HUES6 (cell line): ENCODE data around the gene NUTM2G.
"Not testable (repeated sequence)": the region's sequence is repeated elsewhere in the genome, so short reads cannot be mapped to it uniquely, and the experiment has no call there.

Experiments used
- H3K27ac ChIP-seq: 2 replicates; pipeline ENCODE4 v1.7.0; 2013; ENCODE audit warnings: low read depth, mild to moderate bottlenecking, low read length, inconsistent platforms
- H3K27me3 ChIP-seq: 2 replicates; pipeline ENCODE4 v1.6.1; 2013; ENCODE audit warnings: low read length; ENCODE audit not compliant: control insufficient read depth, insufficient read depth
- H3K36me3 ChIP-seq: 2 replicates; pipeline ENCODE4 v1.6.1; 2013; ENCODE audit warnings: low read length; ENCODE audit not compliant: control insufficient read depth, insufficient read depth
- H3K4me1 ChIP-seq: 2 replicates; pipeline ENCODE4 v1.6.1; 2013; ENCODE audit warnings: low read length; ENCODE audit not compliant: control insufficient read depth, insufficient read depth
- H3K4me3 ChIP-seq: 2 replicates; pipeline ENCODE4 v1.5.1; 2013; ENCODE audit warnings: low read depth, low read length
- H3K9ac ChIP-seq: one replicate; pipeline ENCODE4 v1.6.1; 2013; ENCODE audit warnings: mild to moderate bottlenecking, low read length
- H3K9me3 ChIP-seq: 2 replicates; pipeline ENCODE4 v1.6.1; 2013; ENCODE audit warnings: low read depth, low read length; ENCODE audit not compliant: control insufficient read depth, insufficient read depth

Gene NUTM2G

GRCh38 chr9:96949346-96949745 is 20.7 kb downstream of the NUTM2G start:
- H3K27me3 ChIP-seq, H3K4me3 ChIP-seq, H3K4me1 ChIP-seq, H3K9ac ChIP-seq, H3K36me3 ChIP-seq, H3K9me3 ChIP-seq, H3K27ac ChIP-seq: not testable (repeated sequence)

GRCh38 chr9:96950539-96950938 is 21.9 kb downstream of the NUTM2G start:
- H3K4me3 ChIP-seq, H3K27me3 ChIP-seq, H3K36me3 ChIP-seq, H3K4me1 ChIP-seq, H3K9ac ChIP-seq, H3K9me3 ChIP-seq, H3K27ac ChIP-seq: not testable (repeated sequence)

- H3K9me3 ChIP-seq, H3K4me1 ChIP-seq, H3K27me3 ChIP-seq, H3K27ac ChIP-seq, H3K9ac ChIP-seq, H3K36me3 ChIP-seq, H3K4me3 ChIP-seq: not testable (repeated sequence)
These were observed 38.9 kb downstream of the NUTM2G start for GRCh38 chr9:96967591-96967990.

GRCh38 chr9:96972552-96972951 is 43.9 kb downstream of the NUTM2G start:
- not testable (repeated sequence) for H3K9ac ChIP-seq, H3K27ac ChIP-seq, H3K4me3 ChIP-seq, H3K36me3 ChIP-seq, H3K4me1 ChIP-seq, H3K27me3 ChIP-seq, H3K9me3 ChIP-seq

- not testable (repeated sequence) for H3K27me3 ChIP-seq, H3K36me3 ChIP-seq, H3K27ac ChIP-seq, H3K4me3 ChIP-seq, H3K9ac ChIP-seq, H3K9me3 ChIP-seq, H3K4me1 ChIP-seq
These were observed 45.4 kb downstream of the NUTM2G start for GRCh38 chr9:96974037-96974436.

GRCh38 chr9:96983496-96984122 is 55.0 kb downstream of the NUTM2G start:
- not testable (repeated sequence) for H3K27ac ChIP-seq, H3K4me3 ChIP-seq, H3K9ac ChIP-seq, H3K4me1 ChIP-seq, H3K9me3 ChIP-seq, H3K27me3 ChIP-seq, H3K36me3 ChIP-seq

GRCh38 chr9:96984139-96984538 is 55.5 kb downstream of the NUTM2G start:
- not testable (repeated sequence) for H3K27ac ChIP-seq, H3K36me3 ChIP-seq, H3K4me1 ChIP-seq

GRCh38 chr9:96984887-96985286 is 56.2 kb downstream of the NUTM2G start:
- H3K4me3 ChIP-seq, H3K4me1 ChIP-seq, H3K9ac ChIP-seq, H3K27me3 ChIP-seq, H3K36me3 ChIP-seq, H3K9me3 ChIP-seq, H3K27ac ChIP-seq: not testable (repeated sequence)

More at GRCh38 chr9:96984139-96984538, 55.5 kb downstream of the NUTM2G start:
- not testable (repeated sequence) for H3K27me3 ChIP-seq, H3K9ac ChIP-seq, H3K9me3 ChIP-seq, H3K4me3 ChIP-seq
